Heart right ventricle (tissue), 16 donors: ENCODE measurements around the gene PEX14. TPM values are rescaled to one million over a fixed set of nuclear protein-coding genes. Genes with fewer than 3 reads are reported as not detected.
A peak's percentile ranks its signal among the peaks of the same experiment; 100 is the strongest.

ENCODE experiments used
- ATAC-seq, 8 donors: fragments of 200-7000 bp; cut with Tn5 transposase; one replicate each; pipeline ENCODE4 v1.9.1; 2020; ENCODE audit warnings: mild to moderate bottlenecking in 8 of 8, moderate library complexity in 8 of 8, moderate number of reproducible peaks in 1 of 8
- DNase-seq, 2 donors: peaks; one replicate each; pipeline ENCODE4 v3.0.0-alpha.2; 2020
- H3K27ac ChIP-seq, 10 donors: fragments of 200-600 bp; sonication (generic) in 2 of 10; one replicate each; pipeline versions ENCODE4 v1.5.0 to v1.8.0; 2020 to 2022; ENCODE audit warnings: mild to moderate bottlenecking in 3 of 10
- H3K27me3 ChIP-seq, 7 donors: fragments of 200-600 bp; one replicate each; pipeline ENCODE4 v1.8.0; 2021 to 2022; ENCODE audit warnings: mild to moderate bottlenecking in 2 of 7
- H3K36me3 ChIP-seq, 9 donors: fragments of 200-600 bp; sonication (generic) in 1 of 9; one replicate each; pipeline versions ENCODE4 v1.5.0 to v1.8.0; 2020 to 2022; ENCODE audit warnings: mild to moderate bottlenecking in 2 of 9
- H3K4me1 ChIP-seq, 9 donors: fragments of 200-600 bp; sonication (generic) in 1 of 9; one replicate each; pipeline versions ENCODE4 v1.5.0 to v1.8.0; 2020 to 2022; ENCODE audit warnings: mild to moderate bottlenecking in 4 of 9
- H3K4me3 ChIP-seq, 10 donors: fragments of 200-600 bp; sonication (generic) in 2 of 10; one replicate each; pipeline versions ENCODE4 v1.5.0 to v1.8.0; 2020 to 2022; ENCODE audit warnings: mild to moderate bottlenecking in 7 of 10, moderate library complexity in 2 of 10
- H3K9me3 ChIP-seq, 11 donors: fragments of 200-600 bp in 10 of 11; sonication (generic) in 2 of 11; one replicate each; pipeline versions ENCODE4 v1.5.0 to v1.8.0; 2013 to 2022; ENCODE audit warnings: mild to moderate bottlenecking in 2 of 11, control low read depth in 1 of 11, moderate library complexity in 1 of 11
- CTCF ChIP-seq, 9 donors: fragments of 200-600 bp; sonication (generic) in 2 of 9; IDR thresholded peaks; one replicate each; pipeline versions ENCODE4 v1.5.0 to v1.8.0; 2021 to 2022; ENCODE audit warnings: antibody characterized with exemption in 9 of 9, mild to moderate bottlenecking in 5 of 9, moderate library complexity in 1 of 9
- WGBS, 2 donors: extraction: QIAGEN DNeasy Blood & Tissue Kit; methylation state at CpG; one replicate each; pipeline ENCODE4 v1.1.7; 2013; ENCODE audit warnings: inconsistent platforms in 1 of 2; 5-methylcytosine and 5-hydroxymethylcytosine counted together
- intact Hi-C, 10 donors: fragments of 100-400 bp; cut with DNase I; formaldehyde crosslinking; loops; one replicate each; pipeline versions ENCODE4 v1.11.1 to v1.14.2; 2022
- polyA plus RNA-seq, 2 donors: library from polyadenylated mRNA; stranded (reverse); fragments of 200-250 nt; gene quantifications; one replicate each; pipeline ENCODE4 v1.2.3, GENCODE V29; 2013
- total RNA-seq, 10 donors: library from RNA; stranded (reverse); fragmentation: NEBNext Ultra II Directional in 3 of 10; extraction: Animal tissue kit (Norgen Biotek cat#: 25700) in 3 of 10; gene quantifications; one replicate each; pipeline versions ENCODE4 v1.2.1 to v1.2.4, GENCODE V29; 2021 to 2023
- donor health status: Arrhythmogenic right ventricular cardiomyopathy.
- donor health status: ischemic (EF 13 %, LVEDD 7.1; RV severe dilation, severe dysfunction).
- donor health status: healthy with polysubstance abuse.
- donor health status: DM: no; HTN: yes; CAD: no.
- donor health status: DM: no; HTN: no; CAD: no.
- donor health status: ischemic (EF 25% LVEDD 6.9; RV normal size, moderate dysfunction).
- donor health status: ischemic (EF 25% LVEDD 5.7; RV mildly dilated, moderate dysfunction).
- donor health status: healthy.
- donor health status: DM: yes; HTN: yes; CAD: no.
- donor health status: Ischemic cardiomyopathy.
- donor health status: ischemic (EF 35%, LVEDD 5.7; RV mildly dilated, moderate dysfunction).
- donor health status: nonischemic (EF 11% LVEDD 7.7; RV severe dilation, severe dysfunction).
- donor health status: DM: yes; HTN: yes; CAD: no.
- donor health status: PGD.
- donor health status: ischemic (EF 29% LVEDD 5.4; RV normal size, mild dysfunction).
- donor health status: nonischemic (EF 23%, LVEDD 6.1; RV moderate dilation, normal function).

PEX14 gene
- total and polyA plus RNA-seq, 12 donors = 17.1 to 31.9 (median 21.1) TPM

- 53 to 65% methylated on average over 4 of the region's 4 CpGs for WGBS, 2 donors
- Histone ChIP-seq H3K36me3 (peaks cover 0 to 18% (median 0%) of the 10 kb centered on the region in 9 donors), H3K27me3 (no peaks in the 10 kb centered on the region), H3K9me3 (peaks cover 0 to 9% (median 0%) of the 10 kb centered on the region in 11 donors), H3K4me3 (no peak overlapping the region), H3K4me1 (peaks cover 0 to 21% (median 10%) of the 10 kb centered on the region in 9 donors), H3K27ac (no peak overlapping the region)
- TF ChIP-seq CTCF (IDR thresholded peaks at IDR 0.05) = no peak
- no peak for ATAC-seq
- intact Hi-C loops = loop anchor here in 6 of 10 donors (5.0 to 10.0 kb wide), 4 partner anchors 55 to 455 kb away; partner anchors contain the start of gene CENPS (in 4 of the 6)
- no peak for DNase-seq
Observed at GRCh38 chr1:10489291-10490055, 14.7 kb downstream of the PEX14 start.

GRCh38 chr1:10490286-10490970 is 15.7 kb downstream of the PEX14 start:
- no peak overlapping the region for H3K27ac ChIP-seq
- WGBS, 2 donors = 75 to 80% methylated on average over 12 of the region's 12 CpGs
- H3K27me3 ChIP-seq = no peaks in the 10 kb centered on the region
- peaks cover 0 to 18% (median 0%) of the 10 kb centered on the region in 9 donors for H3K36me3 ChIP-seq
- no peak overlapping the region for H3K4me3 ChIP-seq
- peaks cover 0 to 9% (median 0%) of the 10 kb centered on the region in 11 donors for H3K9me3 ChIP-seq
- no peak for DNase-seq
- no peak for TF ChIP-seq CTCF (IDR thresholded peaks at IDR 0.05)
- ATAC-seq = no peak
- intact Hi-C loops = loop anchor here in 6 of 10 donors (5.0 to 10.0 kb wide), 4 partner anchors 56 to 454 kb away; partner anchors contain the start of gene CENPS (in 4 of the 6)
- H3K4me1 ChIP-seq = peaks cover 0 to 30% (median 15%) of the 10 kb centered on the region in 9 donors

GRCh38 chr1:10494418-10494753 is 19.6 kb downstream of the PEX14 start:
- no peak overlapping the region for H3K27ac ChIP-seq
- H3K4me1 ChIP-seq = peaks cover 0 to 41% (median 23%) of the 10 kb centered on the region in 9 donors
- WGBS, 2 donors = 75 to 84% methylated on average over 5 of the region's 5 CpGs
- H3K36me3 ChIP-seq = peaks cover 0 to 31% (median 2%) of the 10 kb centered on the region in 9 donors
- intact Hi-C loops = loop anchor here in 9 of 10 donors (1.0 to 10.0 kb wide), 7 partner anchors 60 to 450 kb away; partner anchors contain the start of gene CENPS (in 7 of the 9)
- ATAC-seq (no peak), DNase-seq (no peak)
- H3K4me3 ChIP-seq = peak overlapping the region in 1 of 10 donors; percentile 23
- TF ChIP-seq CTCF (IDR thresholded peaks at IDR 0.05) = no peak
- no peaks in the 10 kb centered on the region for H3K9me3 ChIP-seq
- H3K27me3 ChIP-seq = no peaks in the 10 kb centered on the region

- no peaks in the 10 kb centered on the region for H3K27me3 ChIP-seq
- WGBS, 2 donors = 6 to 8% methylated on average over 15 of the region's 15 CpGs
- TF ChIP-seq CTCF (IDR thresholded peaks at IDR 0.05) = peak; percentile 80 to 92 (median 88)
- H3K36me3 ChIP-seq = peaks cover 0 to 26% (median 0%) of the 10 kb centered on the region in 9 donors
- peaks cover 0 to 36% (median 23%) of the 10 kb centered on the region in 9 donors for H3K4me1 ChIP-seq
- intact Hi-C loops = loop anchor here (1.0 to 10.0 kb wide), 8 partner anchors 60 to 450 kb away; partner anchors contain the start of gene CENPS (in 7 of the 10)
- no peaks in the 10 kb centered on the region for H3K9me3 ChIP-seq
- peak overlapping the region in 6 of 10 donors; percentile 23 to 47 (median 35) for H3K4me3 ChIP-seq
- H3K27ac ChIP-seq = peak overlapping the region in 6 of 10 donors; percentile 11 to 82 (median 51)
- DNase-seq = peak; percentile 65 to 68
- peak; percentile 69 to 92 (median 86) for ATAC-seq
Observed at GRCh38 chr1:10494754-10495474, 20.2 kb downstream of the PEX14 start.
